ENCODE measurements around the gene RPTOR. TPM values are rescaled to one million over a fixed set of nuclear protein-coding genes. Genes with fewer than 3 reads are reported as not detected.

The RPTOR gene
- total and polyA plus RNA-seq, 4 experiments from 2014 or later, result 2.4 to 51.8 (median 29.6) TPM

DNA sequence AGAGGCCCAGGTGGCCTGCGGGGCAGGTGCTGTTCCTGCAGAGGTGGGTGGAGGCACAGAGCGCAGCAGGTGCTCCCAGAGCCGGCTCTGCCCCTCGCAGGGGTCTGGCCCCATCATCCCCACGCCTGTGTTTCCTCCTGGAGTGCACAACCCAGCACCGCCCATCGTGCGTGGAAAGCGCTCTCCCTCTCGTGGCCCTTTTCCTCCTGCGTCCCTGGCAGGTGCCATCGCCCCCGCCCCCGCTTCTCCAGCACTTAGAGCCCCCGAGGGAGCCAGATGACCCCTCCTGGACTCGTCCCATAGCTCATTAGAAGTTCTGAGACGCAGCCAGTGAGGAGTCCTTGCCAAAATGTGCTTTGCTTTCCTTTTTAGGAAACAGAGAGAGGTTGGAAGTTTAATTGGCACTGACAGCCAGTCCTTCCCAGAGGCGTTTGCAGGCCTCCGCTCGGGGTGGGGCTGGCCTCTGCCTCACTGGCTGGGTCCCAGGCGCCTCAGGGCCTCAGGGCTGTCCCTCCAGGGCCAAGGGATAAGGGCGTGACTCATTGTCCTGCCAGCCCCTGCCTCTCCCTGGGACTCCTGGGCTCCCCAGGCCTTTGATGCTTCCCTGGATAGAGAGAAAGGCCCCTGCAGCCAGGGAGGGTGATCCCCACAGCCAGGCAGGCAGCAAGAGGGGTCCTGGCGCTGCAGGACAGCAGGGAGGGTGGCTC is 414.8 kb downstream of the RPTOR start:
- Histone ChIP-seq H3K4me3 (ENCODE audit: low read length in 2 of 2) (no peak overlapping the region), H3K36me3 (ENCODE audit: insufficient read depth, low read length) (no peaks in the 10 kb centered on the region), H3K27ac (ENCODE audit: low read depth, low read length) (no peak overlapping the region), H3K27me3 (ENCODE audit: insufficient read depth, low read length) (no peaks in the 10 kb centered on the region), H3K9me3 (ENCODE audit: control insufficient read depth in 1 of 2, low read length in 2 of 2) (no peaks in the 10 kb centered on the region), H3K4me1 (ENCODE audit: insufficient read depth, low read length) (no peaks in the 10 kb centered on the region)
- CTCF ChIA-PET (ENCODE audit: partially characterized antibody), result no interaction called here
- Mint-ChIP-seq H3K4me3 (no peak overlapping the region), H3K27me3 (no peaks in the 10 kb centered on the region), H3K9me3 (no peaks in the 10 kb centered on the region), H3K4me1 (no peaks in the 10 kb centered on the region), H3K36me3 (peaks cover 7 to 15% of the 10 kb centered on the region in 2 donors), H3K27ac (no peak overlapping the region)
- no peak for DNase-seq
- POLR2A ChIA-PET (ENCODE audit: partially characterized antibody), result no interaction called here
- intact Hi-C loops (cut with micrococcal nuclease), result no loop called here

- Mint-ChIP-seq H3K27me3 (no peaks in the 10 kb centered on the region), H3K9me3 (no peaks in the 10 kb centered on the region), H3K36me3 (peaks cover 0 to 13% of the 10 kb centered on the region in 2 donors), H3K27ac (no peak overlapping the region), H3K4me1 (no peaks in the 10 kb centered on the region), H3K4me3 (no peak overlapping the region)
- no peaks in the 10 kb centered on the region for H3K4me1 ChIP-seq (ENCODE audit: insufficient read depth, low read length)
- H3K36me3 ChIP-seq (ENCODE audit: insufficient read depth, low read length), result no peaks in the 10 kb centered on the region
- H3K9me3 ChIP-seq (ENCODE audit: control insufficient read depth in 1 of 2, low read length in 2 of 2), result no peaks in the 10 kb centered on the region
- no peak overlapping the region for H3K4me3 ChIP-seq (ENCODE audit: low read length in 2 of 2)
- ChIA-PET CTCF (ENCODE audit: partially characterized antibody) (interaction anchor here (0.9 kb wide), 1 partner anchor 61 kb away, joined by 3 read pairs; no protein-coding TSS in a partner anchor), POLR2A (ENCODE audit: partially characterized antibody) (no interaction called here)
- no peaks in the 10 kb centered on the region for H3K27me3 ChIP-seq (ENCODE audit: insufficient read depth, low read length)
- intact Hi-C loops (cut with micrococcal nuclease), result no loop called here
- no peak overlapping the region for H3K27ac ChIP-seq (ENCODE audit: low read depth, low read length)
- DNase-seq, result no peak
Observed at GRCh38 chr17:80960037-80960796, 415.6 kb downstream of the RPTOR start.

GRCh38 chr17:80960797-80961452 is 416.3 kb downstream of the RPTOR start:
- Mint-ChIP-seq H3K36me3 (peaks cover 0 to 15% of the 10 kb centered on the region in 2 donors), H3K9me3 (no peaks in the 10 kb centered on the region), H3K4me3 (no peak overlapping the region), H3K27ac (no peak overlapping the region), H3K4me1 (no peaks in the 10 kb centered on the region), H3K27me3 (no peaks in the 10 kb centered on the region)
- Histone ChIP-seq H3K4me3 (ENCODE audit: low read length in 2 of 2) (no peak overlapping the region), H3K4me1 (ENCODE audit: insufficient read depth, low read length) (no peaks in the 10 kb centered on the region), H3K9me3 (ENCODE audit: control insufficient read depth in 1 of 2, low read length in 2 of 2) (no peaks in the 10 kb centered on the region), H3K27me3 (ENCODE audit: insufficient read depth, low read length) (no peaks in the 10 kb centered on the region), H3K36me3 (ENCODE audit: insufficient read depth, low read length) (no peaks in the 10 kb centered on the region), H3K27ac (ENCODE audit: low read depth, low read length) (no peak overlapping the region)
- ChIA-PET CTCF (ENCODE audit: partially characterized antibody) (interaction anchor here (0.9 kb wide), 1 partner anchor 62 kb away, joined by 3 read pairs; no protein-coding TSS in a partner anchor), POLR2A (ENCODE audit: partially characterized antibody) (no interaction called here)
- intact Hi-C loops (cut with micrococcal nuclease), result no loop called here
- no peak for DNase-seq

- Histone ChIP-seq H3K4me1 (ENCODE audit: insufficient read depth, low read length) (no peaks in the 10 kb centered on the region), H3K36me3 (ENCODE audit: insufficient read depth, low read length) (no peaks in the 10 kb centered on the region), H3K27ac (ENCODE audit: low read depth, low read length) (no peak overlapping the region), H3K9me3 (ENCODE audit: control insufficient read depth in 1 of 2, low read length in 2 of 2) (no peaks in the 10 kb centered on the region), H3K27me3 (ENCODE audit: insufficient read depth, low read length) (no peaks in the 10 kb centered on the region), H3K4me3 (ENCODE audit: low read length in 2 of 2) (no peak overlapping the region)
- H3K4me3 Mint-ChIP-seq, result no peak overlapping the region
- H3K9me3 Mint-ChIP-seq, result no peaks in the 10 kb centered on the region
- intact Hi-C loops (cut with micrococcal nuclease), result no loop called here
- H3K36me3 Mint-ChIP-seq, result peaks cover 0 to 15% of the 10 kb centered on the region in 2 donors
- no peak for DNase-seq
- CTCF ChIA-PET (ENCODE audit: partially characterized antibody), result no interaction called here
- H3K27me3 Mint-ChIP-seq, result no peaks in the 10 kb centered on the region
- H3K4me1 Mint-ChIP-seq, result no peaks in the 10 kb centered on the region
- H3K27ac Mint-ChIP-seq, result no peak overlapping the region
- POLR2A ChIA-PET (ENCODE audit: partially characterized antibody), result no interaction called here
Observed at GRCh38 chr17:80961541-80962330, 417.1 kb downstream of the RPTOR start.

GRCh38 chr17:80962356-80963329 is 418.0 kb downstream of the RPTOR start:
- H3K9me3 ChIP-seq (ENCODE audit: control insufficient read depth in 1 of 2, low read length in 2 of 2), result no peaks in the 10 kb centered on the region
- Mint-ChIP-seq H3K9me3 (no peaks in the 10 kb centered on the region), H3K36me3 (peaks cover 0 to 15% of the 10 kb centered on the region in 2 donors), H3K4me3 (no peak overlapping the region), H3K27ac (no peak overlapping the region), H3K27me3 (no peaks in the 10 kb centered on the region), H3K4me1 (no peaks in the 10 kb centered on the region)
- H3K4me3 ChIP-seq (ENCODE audit: low read length in 2 of 2), result no peak overlapping the region
- CTCF ChIA-PET (ENCODE audit: partially characterized antibody), result no interaction called here
- no peaks in the 10 kb centered on the region for H3K36me3 ChIP-seq (ENCODE audit: insufficient read depth, low read length)
- H3K27me3 ChIP-seq (ENCODE audit: insufficient read depth, low read length), result no peaks in the 10 kb centered on the region
- POLR2A ChIA-PET (ENCODE audit: partially characterized antibody), result no interaction called here
- DNase-seq, result no peak
- no peaks in the 10 kb centered on the region for H3K4me1 ChIP-seq (ENCODE audit: insufficient read depth, low read length)
- intact Hi-C loops (cut with micrococcal nuclease), result no loop called here
- no peak overlapping the region for H3K27ac ChIP-seq (ENCODE audit: low read depth, low read length)

DNA sequence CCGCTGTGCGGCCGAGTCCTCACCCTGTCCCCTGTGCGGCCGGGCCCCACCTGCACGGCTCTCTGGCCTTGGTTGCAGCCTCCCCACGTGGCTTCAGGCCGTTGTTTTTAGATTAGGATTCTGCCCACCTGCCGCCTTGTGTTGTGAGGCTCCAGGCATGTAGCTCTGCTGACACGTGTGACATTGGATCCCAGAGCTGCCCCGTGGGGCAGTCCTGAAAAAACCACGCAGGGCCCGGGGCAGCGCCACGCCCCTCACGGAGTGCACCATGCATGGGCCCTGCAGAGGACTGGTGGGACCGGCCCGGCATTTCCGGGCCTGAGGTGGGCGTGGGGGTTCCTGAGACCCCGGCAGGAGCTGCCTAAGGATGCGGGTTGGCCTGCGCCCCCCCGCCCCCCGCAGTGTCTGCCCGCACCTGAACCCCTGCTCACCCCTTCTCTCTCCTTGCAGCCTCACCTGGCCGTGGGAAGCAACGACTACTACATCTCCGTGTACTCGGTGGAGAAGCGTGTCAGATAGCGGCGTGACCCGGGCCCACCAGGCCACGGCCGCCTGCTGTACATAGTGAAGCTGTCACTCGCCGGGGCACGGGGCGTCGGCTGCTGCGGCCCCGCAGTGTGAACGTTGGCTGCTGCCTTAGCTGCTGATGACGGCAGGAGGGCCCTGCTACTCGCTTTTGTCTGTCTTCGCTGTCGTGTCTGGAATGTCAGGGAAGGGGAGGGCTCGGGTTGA is 419.3 kb downstream of the RPTOR start:
- no peaks in the 10 kb centered on the region for H3K27me3 ChIP-seq (ENCODE audit: insufficient read depth, low read length)
- no peaks in the 10 kb centered on the region for H3K9me3 ChIP-seq (ENCODE audit: control insufficient read depth in 1 of 2, low read length in 2 of 2)
- H3K4me1 ChIP-seq (ENCODE audit: insufficient read depth, low read length), result no peaks in the 10 kb centered on the region
- no peaks in the 10 kb centered on the region for H3K36me3 ChIP-seq (ENCODE audit: insufficient read depth, low read length)
- intact Hi-C loops (cut with micrococcal nuclease), result no loop called here
- CTCF ChIA-PET (ENCODE audit: partially characterized antibody), result interaction anchor here (1.1 kb wide), 1 partner anchor 491 kb away, joined by 3 read pairs; no protein-coding TSS in a partner anchor
- Mint-ChIP-seq H3K27me3 (no peaks in the 10 kb centered on the region), H3K4me1 (no peaks in the 10 kb centered on the region), H3K27ac (no peak overlapping the region), H3K4me3 (no peak overlapping the region), H3K9me3 (no peaks in the 10 kb centered on the region), H3K36me3 (peaks cover 0 to 15% of the 10 kb centered on the region in 2 donors)
- no peak overlapping the region for H3K4me3 ChIP-seq (ENCODE audit: low read length in 2 of 2)
- H3K27ac ChIP-seq (ENCODE audit: low read depth, low read length), result no peak overlapping the region
- DNase-seq, result no peak
- POLR2A ChIA-PET (ENCODE audit: partially characterized antibody), result no interaction called here

Measured in CD4-positive, alpha-beta memory T cell (primary cell).